PC-9 (cell line): Measurements from ENCODE around the gene MTCL1. TPM values are rescaled to one million over a fixed set of nuclear protein-coding genes. Genes with fewer than 3 reads are reported as not detected.

Experiments
- BruUV-seq: library from RNA; stranded (reverse); fragments of 400-500 nt; replicated peaks from 2 replicates; lab custom pipeline; 2021; lab: Mats Ljungman, UMichigan
- CTCF ChIA-PET: fragments of 300-600 bp; sonication (Branson Sonifier 250); formaldehyde crosslinking; loops from one replicate; lab custom pipeline; 2022; ENCODE audit warnings: antibody characterized with exemption; lab: Charles Lee
- POLR2A ChIA-PET: fragments of 300-600 bp; sonication (Branson Sonifier 250); formaldehyde crosslinking; loops from one replicate; lab custom pipeline; 2022; ENCODE audit warnings: antibody characterized with exemption; ENCODE audit not compliant: unreplicated experiment; lab: Charles Lee
- DNase-seq, 2 experiments: peaks; one replicate each; pipeline versions ENCODE4 v3.0.0 to v3.0.0-alpha.2; 2015 to 2022; ENCODE audit warnings: mixed read lengths in 1 of 2
- H2AFZ ChIP-seq: fragments of 200-600 bp; sonication (generic); 2 replicates; pipeline ENCODE4 v1.8.1; 2017; ENCODE audit warnings: antibody characterized with exemption
- H3F3A ChIP-seq: fragments of 200-600 bp; sonication (generic); 2 replicates; pipeline ENCODE4 v1.8.1; 2017; ENCODE audit warnings: antibody characterized with exemption, mild to moderate bottlenecking, low read depth; ENCODE audit not compliant: insufficient read depth
- H3K27ac ChIP-seq: fragments of 200-600 bp; sonication (generic); 2 replicates; pipeline ENCODE4 v1.6.1; 2016; ENCODE audit warnings: mixed run types
- H3K27me3 ChIP-seq: fragments of 200-600 bp; sonication (generic); 2 replicates; pipeline ENCODE4 v1.6.1; 2016; ENCODE audit warnings: low read depth, mixed run types; ENCODE audit not compliant: insufficient read depth
- H3K36me3 ChIP-seq: fragments of 200-600 bp; sonication (generic); 2 replicates; pipeline ENCODE4 v1.6.1; 2016; ENCODE audit warnings: low read depth, mixed run types
- H3K4me1 ChIP-seq: fragments of 200-600 bp; sonication (generic); replicated peaks from 2 replicates; pipeline ENCODE4 v1.6.1; 2016; ENCODE audit warnings: mixed run types; ENCODE audit not compliant: insufficient read depth
- H3K4me2 ChIP-seq: fragments of 200-600 bp; sonication (generic); 2 replicates; pipeline ENCODE4 v1.6.1; 2017; ENCODE audit warnings: mixed run types
- H3K4me3 ChIP-seq: fragments of 200-600 bp; sonication (generic); 2 replicates; pipeline ENCODE4 v1.6.1; 2016; ENCODE audit warnings: mixed run types
- H3K79me2 ChIP-seq: fragments of 200-600 bp; sonication (generic); 2 replicates; pipeline ENCODE4 v1.6.1; 2017; ENCODE audit warnings: low read depth, mixed run types
- H3K9me2 ChIP-seq: fragments of 200-600 bp; sonication (generic); 2 replicates; pipeline ENCODE4 v1.8.1; 2017; ENCODE audit warnings: mild to moderate bottlenecking; ENCODE audit not compliant: insufficient read depth
- H3K9me3 ChIP-seq: fragments of 200-600 bp; sonication (generic); 2 replicates; pipeline ENCODE4 v1.8.1; 2016; ENCODE audit warnings: low read depth; ENCODE audit not compliant: insufficient read depth
- H4K20me1 ChIP-seq: fragments of 200-600 bp; sonication (generic); 2 replicates; pipeline ENCODE4 v1.8.1; 2017; ENCODE audit not compliant: insufficient read depth
- EZH2 ChIP-seq: fragments of 200-600 bp; sonication (generic); IDR thresholded peaks from 2 replicates; pipeline ENCODE4 v1.8.0; 2017; ENCODE audit warnings: antibody characterized with exemption, low read depth
- intact Hi-C: fragments of 100-400 bp; cut with micrococcal nuclease; formaldehyde crosslinking; loops from one replicate; pipeline ENCODE4 v1.10.0; 2022; ENCODE audit not compliant: unreplicated experiment
- total RNA-seq: library from RNA; stranded (reverse); gene quantifications from 2 replicates; pipeline ENCODE4 v1.2.3, GENCODE V29; 2021
- TF ChIP-seq, protein P1 (sequence below): fragments of 200-600 bp; sonication (generic); conservative IDR thresholded peaks from 2 replicates; pipeline ENCODE4 v1.6.1; 2017; ENCODE audit warnings: mixed run types, antibody characterized with exemption, mild to moderate bottlenecking, moderate library complexity

The MTCL1 gene
- total RNA-seq, 1 experiment from 2014 or later, result 29.6 TPM

DNA sequence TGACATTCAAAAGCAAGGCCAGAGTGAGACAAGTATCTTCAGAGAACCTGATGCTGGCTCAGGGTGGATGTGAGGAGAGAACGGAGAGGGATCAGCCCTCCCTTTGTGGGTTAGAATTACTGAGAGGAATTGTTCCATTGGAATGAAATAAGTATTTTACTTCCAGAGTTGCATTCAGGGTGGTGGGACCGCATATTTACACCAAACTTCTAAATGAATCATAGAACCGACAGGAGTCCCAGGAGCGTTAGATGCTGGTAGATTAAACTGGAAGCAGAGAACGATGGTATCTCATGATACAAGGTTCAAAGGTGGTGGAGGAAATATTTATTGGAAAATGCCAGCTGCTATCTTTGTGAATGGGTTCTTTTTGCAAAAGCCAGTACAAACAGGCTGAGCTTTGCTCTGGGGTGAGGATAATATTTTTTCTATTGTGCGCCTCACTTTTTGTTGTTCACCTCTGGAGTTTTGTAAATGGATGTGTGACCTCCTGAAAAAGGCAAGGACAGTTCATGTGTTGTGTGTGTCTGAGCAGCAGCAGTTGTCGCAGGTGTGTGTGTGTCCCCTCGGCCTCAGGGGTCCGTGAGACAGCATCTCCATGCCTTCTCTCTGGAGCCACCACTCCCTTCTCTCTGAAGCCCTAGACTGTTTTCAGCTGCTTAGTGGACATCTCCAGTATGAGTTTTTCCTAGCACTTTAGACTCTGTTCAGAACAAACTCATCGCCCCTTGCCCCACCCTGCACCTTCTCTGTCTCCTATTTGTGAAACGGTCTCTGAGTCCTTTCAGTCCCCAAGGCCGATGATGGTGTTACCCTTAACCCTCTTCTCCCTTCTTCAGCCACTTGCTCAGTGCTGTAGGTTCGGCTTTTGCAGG, 17.8 kb downstream of the MTCL1 start:
- no peak overlapping the region for H3K27ac ChIP-seq
- H3K9me2 ChIP-seq, result no peaks in the 10 kb centered on the region
- H3K9me3 ChIP-seq, result no peaks in the 10 kb centered on the region
- H4K20me1 ChIP-seq, result no peaks in the 10 kb centered on the region
- H3K4me1 ChIP-seq, result peaks cover 11% of the 10 kb centered on the region
- H3K4me2 ChIP-seq, result no peak overlapping the region
- no peak for DNase-seq
- no peaks in the 10 kb centered on the region for H3K27me3 ChIP-seq
- no peak overlapping the region for H3K4me3 ChIP-seq
- intact Hi-C loops, result no loop called here
- TF ChIP-seq, protein P1, sequence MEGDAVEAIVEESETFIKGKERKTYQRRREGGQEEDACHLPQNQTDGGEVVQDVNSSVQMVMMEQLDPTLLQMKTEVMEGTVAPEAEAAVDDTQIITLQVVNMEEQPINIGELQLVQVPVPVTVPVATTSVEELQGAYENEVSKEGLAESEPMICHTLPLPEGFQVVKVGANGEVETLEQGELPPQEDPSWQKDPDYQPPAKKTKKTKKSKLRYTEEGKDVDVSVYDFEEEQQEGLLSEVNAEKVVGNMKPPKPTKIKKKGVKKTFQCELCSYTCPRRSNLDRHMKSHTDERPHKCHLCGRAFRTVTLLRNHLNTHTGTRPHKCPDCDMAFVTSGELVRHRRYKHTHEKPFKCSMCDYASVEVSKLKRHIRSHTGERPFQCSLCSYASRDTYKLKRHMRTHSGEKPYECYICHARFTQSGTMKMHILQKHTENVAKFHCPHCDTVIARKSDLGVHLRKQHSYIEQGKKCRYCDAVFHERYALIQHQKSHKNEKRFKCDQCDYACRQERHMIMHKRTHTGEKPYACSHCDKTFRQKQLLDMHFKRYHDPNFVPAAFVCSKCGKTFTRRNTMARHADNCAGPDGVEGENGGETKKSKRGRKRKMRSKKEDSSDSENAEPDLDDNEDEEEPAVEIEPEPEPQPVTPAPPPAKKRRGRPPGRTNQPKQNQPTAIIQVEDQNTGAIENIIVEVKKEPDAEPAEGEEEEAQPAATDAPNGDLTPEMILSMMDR, result no peak
- TF ChIP-seq EZH2, result no peak
- BruUV-seq, result no TSS peak
- H3F3A ChIP-seq, result no peaks in the 10 kb centered on the region
- H3K79me2 ChIP-seq, result no peaks in the 10 kb centered on the region
- ChIA-PET POLR2A (no interaction called here), CTCF (no interaction called here)
- H3K36me3 ChIP-seq, result no peaks in the 10 kb centered on the region; the same call in 1 of the 2 replicates
- H2AFZ ChIP-seq, result no peak overlapping the region

DNA sequence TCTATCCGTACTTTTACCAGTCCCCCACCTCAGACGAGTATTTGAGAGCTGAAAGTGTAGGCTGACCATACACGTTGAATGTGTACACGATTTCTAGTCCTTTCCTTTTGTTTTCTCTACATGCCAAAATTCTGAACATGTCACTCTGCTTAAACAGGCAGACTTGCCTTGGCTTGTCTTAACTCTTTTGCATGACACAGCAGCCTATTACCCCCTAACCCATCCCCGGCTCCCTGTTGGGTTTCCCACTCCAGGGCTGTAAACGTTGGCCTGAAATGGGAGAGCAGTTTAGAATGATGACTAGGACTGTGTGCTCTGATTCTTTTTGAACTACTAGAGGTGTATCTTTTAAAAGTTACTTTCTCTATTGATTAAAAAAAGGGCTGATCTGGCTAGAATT, 19.1 kb downstream of the MTCL1 start:
- no peak for DNase-seq
- CTCF ChIA-PET, result no interaction called here
- Histone ChIP-seq H3K4me3 (no peak overlapping the region), H3K4me2 (no peak overlapping the region), H3K27me3 (no peaks in the 10 kb centered on the region), H3K4me1 (peaks cover 11% of the 10 kb centered on the region), H3K27ac (no peak overlapping the region), H3K9me2 (no peaks in the 10 kb centered on the region), H3K79me2 (no peaks in the 10 kb centered on the region), H2AFZ (no peak overlapping the region), H3K36me3 (no peaks in the 10 kb centered on the region; the same call in 1 of the 2 replicates), H3K9me3 (no peaks in the 10 kb centered on the region), H4K20me1 (no peaks in the 10 kb centered on the region), H3F3A (no peaks in the 10 kb centered on the region)
- intact Hi-C loops, result no loop called here
- BruUV-seq, result no TSS peak
- no peak for TF ChIP-seq EZH2
- TF ChIP-seq, protein P1, result no peak
- POLR2A ChIA-PET, result no interaction called here

DNA sequence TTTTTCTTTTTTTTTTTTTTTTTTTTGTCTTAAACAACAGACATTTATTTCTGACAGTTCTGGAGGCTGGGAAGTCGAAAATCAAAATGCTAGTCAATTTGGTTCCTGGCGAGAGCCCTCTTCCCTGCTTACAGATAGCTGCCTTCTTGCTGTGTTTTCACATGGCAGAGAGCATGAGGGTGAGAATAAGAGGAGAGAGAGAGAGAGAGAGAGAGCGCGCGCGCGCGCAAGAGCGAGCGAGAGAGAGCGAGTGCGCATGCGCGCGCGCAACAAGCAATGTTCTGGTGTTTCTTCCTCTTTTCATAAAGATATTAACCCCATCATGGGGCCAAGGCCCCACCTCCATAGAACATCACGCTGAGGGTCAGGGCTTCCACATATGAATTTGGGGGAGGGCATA, 20.9 kb downstream of the MTCL1 start:
- H3K36me3 ChIP-seq, result no peaks in the 10 kb centered on the region; the same call in 1 of the 2 replicates
- no peaks in the 10 kb centered on the region for H4K20me1 ChIP-seq
- H3K9me3 ChIP-seq, result no peaks in the 10 kb centered on the region
- H3K4me2 ChIP-seq, result no peak overlapping the region
- H3K27ac ChIP-seq, result no peak overlapping the region
- intact Hi-C loops, result no loop called here
- TF ChIP-seq EZH2, result no peak
- TF ChIP-seq, protein P1, result no peak
- no peak overlapping the region for H2AFZ ChIP-seq
- BruUV-seq, result no TSS peak
- peaks cover 27% of the 10 kb centered on the region for H3K4me1 ChIP-seq
- CTCF ChIA-PET, result no interaction called here
- H3K9me2 ChIP-seq, result no peaks in the 10 kb centered on the region
- H3K4me3 ChIP-seq, result no peak overlapping the region
- no peaks in the 10 kb centered on the region for H3K79me2 ChIP-seq
- POLR2A ChIA-PET, result no interaction called here
- no peaks in the 10 kb centered on the region for H3K27me3 ChIP-seq
- peaks cover 13% of the 10 kb centered on the region; the same call in 1 of the 2 replicates for H3F3A ChIP-seq
- DNase-seq, result no peak
